Neural cell (in vitro differentiated cells): ENCODE results near the gene GMCL1.

Experiments used
- EZH2 ChIP-seq: fragments of 200-600, 300-800 bp; shearing (Covaris generic), sonication (generic); IDR thresholded peaks from 2 replicates; pipeline ENCODE4 v1.6.1; 2014; ENCODE audit warnings: antibody characterized with exemption, low read length, borderline replicate concordance, mild to moderate bottlenecking; ENCODE audit not compliant: insufficient read depth, poor library complexity, severe bottlenecking
- MXI1 ChIP-seq: fragments of 450-650 bp; conservative IDR thresholded peaks from 2 replicates; pipeline ENCODE4 v1.6.1; 2014; ENCODE audit warnings: antibody characterized with exemption, mild to moderate bottlenecking; ENCODE audit not compliant: poor library complexity, severe bottlenecking
- POLR2AphosphoS5 ChIP-seq: IDR thresholded peaks from 2 replicates; pipeline ENCODE4 v1.6.1; 2012
- RAD21 ChIP-seq: fragments of 450-650 bp; conservative IDR thresholded peaks from 2 replicates; pipeline ENCODE4 v1.6.1; 2014; ENCODE audit warnings: antibody characterized with exemption, mild to moderate bottlenecking, moderate library complexity
- TAF1 ChIP-seq: IDR thresholded peaks from 2 replicates; pipeline ENCODE4 v1.6.1; 2012; ENCODE audit warnings: low read depth
- TF ChIP-seq, protein P1 (sequence below): fragments of 450-650 bp; IDR thresholded peaks from 2 replicates; pipeline ENCODE4 v1.5.1; 2014; ENCODE audit warnings: antibody characterized with exemption, mild to moderate bottlenecking, moderate library complexity; ENCODE audit not compliant: poor library complexity, severe bottlenecking
- TF ChIP-seq, protein P2 (sequence below): IDR thresholded peaks from 2 replicates; pipeline ENCODE4 v1.6.1; 2012; ENCODE audit warnings: borderline replicate concordance

DNA sequence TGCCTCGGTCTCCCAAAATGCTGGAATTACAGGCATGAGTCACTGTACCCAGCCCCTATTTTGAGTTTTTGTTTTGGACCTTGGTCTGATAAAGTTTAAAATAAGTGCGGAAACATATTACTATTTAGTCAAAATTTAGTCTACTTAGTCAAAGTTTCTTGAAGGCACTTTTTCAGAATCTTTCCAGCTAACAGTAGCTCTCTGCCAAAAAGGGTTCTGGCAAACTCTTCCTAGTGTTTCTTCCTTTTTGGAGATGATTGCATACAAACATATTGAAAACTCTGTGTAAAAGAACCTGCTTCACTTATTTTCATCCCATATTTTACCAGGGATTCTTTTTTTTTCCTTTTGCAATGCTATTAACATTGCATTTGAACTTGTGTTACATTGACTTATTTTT lies 28.8 kb downstream of the GMCL1 start:
- TF ChIP-seq, protein P1, sequence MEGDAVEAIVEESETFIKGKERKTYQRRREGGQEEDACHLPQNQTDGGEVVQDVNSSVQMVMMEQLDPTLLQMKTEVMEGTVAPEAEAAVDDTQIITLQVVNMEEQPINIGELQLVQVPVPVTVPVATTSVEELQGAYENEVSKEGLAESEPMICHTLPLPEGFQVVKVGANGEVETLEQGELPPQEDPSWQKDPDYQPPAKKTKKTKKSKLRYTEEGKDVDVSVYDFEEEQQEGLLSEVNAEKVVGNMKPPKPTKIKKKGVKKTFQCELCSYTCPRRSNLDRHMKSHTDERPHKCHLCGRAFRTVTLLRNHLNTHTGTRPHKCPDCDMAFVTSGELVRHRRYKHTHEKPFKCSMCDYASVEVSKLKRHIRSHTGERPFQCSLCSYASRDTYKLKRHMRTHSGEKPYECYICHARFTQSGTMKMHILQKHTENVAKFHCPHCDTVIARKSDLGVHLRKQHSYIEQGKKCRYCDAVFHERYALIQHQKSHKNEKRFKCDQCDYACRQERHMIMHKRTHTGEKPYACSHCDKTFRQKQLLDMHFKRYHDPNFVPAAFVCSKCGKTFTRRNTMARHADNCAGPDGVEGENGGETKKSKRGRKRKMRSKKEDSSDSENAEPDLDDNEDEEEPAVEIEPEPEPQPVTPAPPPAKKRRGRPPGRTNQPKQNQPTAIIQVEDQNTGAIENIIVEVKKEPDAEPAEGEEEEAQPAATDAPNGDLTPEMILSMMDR: no peak
- TF ChIP-seq RAD21 (no peak), MXI1 (no peak), POLR2AphosphoS5 (no peak), TAF1 (no peak), EZH2 (no peak)
- TF ChIP-seq, protein P2, sequence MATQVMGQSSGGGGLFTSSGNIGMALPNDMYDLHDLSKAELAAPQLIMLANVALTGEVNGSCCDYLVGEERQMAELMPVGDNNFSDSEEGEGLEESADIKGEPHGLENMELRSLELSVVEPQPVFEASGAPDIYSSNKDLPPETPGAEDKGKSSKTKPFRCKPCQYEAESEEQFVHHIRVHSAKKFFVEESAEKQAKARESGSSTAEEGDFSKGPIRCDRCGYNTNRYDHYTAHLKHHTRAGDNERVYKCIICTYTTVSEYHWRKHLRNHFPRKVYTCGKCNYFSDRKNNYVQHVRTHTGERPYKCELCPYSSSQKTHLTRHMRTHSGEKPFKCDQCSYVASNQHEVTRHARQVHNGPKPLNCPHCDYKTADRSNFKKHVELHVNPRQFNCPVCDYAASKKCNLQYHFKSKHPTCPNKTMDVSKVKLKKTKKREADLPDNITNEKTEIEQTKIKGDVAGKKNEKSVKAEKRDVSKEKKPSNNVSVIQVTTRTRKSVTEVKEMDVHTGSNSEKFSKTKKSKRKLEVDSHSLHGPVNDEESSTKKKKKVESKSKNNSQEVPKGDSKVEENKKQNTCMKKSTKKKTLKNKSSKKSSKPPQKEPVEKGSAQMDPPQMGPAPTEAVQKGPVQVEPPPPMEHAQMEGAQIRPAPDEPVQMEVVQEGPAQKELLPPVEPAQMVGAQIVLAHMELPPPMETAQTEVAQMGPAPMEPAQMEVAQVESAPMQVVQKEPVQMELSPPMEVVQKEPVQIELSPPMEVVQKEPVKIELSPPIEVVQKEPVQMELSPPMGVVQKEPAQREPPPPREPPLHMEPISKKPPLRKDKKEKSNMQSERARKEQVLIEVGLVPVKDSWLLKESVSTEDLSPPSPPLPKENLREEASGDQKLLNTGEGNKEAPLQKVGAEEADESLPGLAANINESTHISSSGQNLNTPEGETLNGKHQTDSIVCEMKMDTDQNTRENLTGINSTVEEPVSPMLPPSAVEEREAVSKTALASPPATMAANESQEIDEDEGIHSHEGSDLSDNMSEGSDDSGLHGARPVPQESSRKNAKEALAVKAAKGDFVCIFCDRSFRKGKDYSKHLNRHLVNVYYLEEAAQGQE: no peak
